B cell (primary cell): ENCODE data around the gene RNLS. TPM values are rescaled to one million over a fixed set of nuclear protein-coding genes. Genes with fewer than 3 reads are reported as not detected.

ENCODE experiments used
- ATAC-seq: fragments of 200-7000 bp; cut with Tn5 transposase; one replicate; pipeline ENCODE4 v1.10.0; 2021; ENCODE audit warnings: low read depth, mild to moderate bottlenecking, moderate number of reproducible peaks, moderate library complexity
- CTCF ChIA-PET: fragments of 350-600 bp; sonication (Branson Sonifier 250); formaldehyde crosslinking; loops from one replicate; lab custom pipeline; 2021; ENCODE audit warnings: antibody characterized with exemption, inconsistent platforms; lab: Charles Lee
- POLR2A ChIA-PET: fragments of 350-600 bp; sonication (Branson Sonifier 250); formaldehyde crosslinking; loops from one replicate; lab custom pipeline; 2021; ENCODE audit warnings: antibody characterized with exemption; lab: Charles Lee
- DNase-seq: peaks from one replicate; pipeline ENCODE4 v3.0.0; 2013
- H2AFZ ChIP-seq: 2 replicates; pipeline ENCODE4 v1.6.1; 2012; ENCODE audit warnings: mild to moderate bottlenecking, low read depth, low read length; ENCODE audit not compliant: insufficient read depth, poor library complexity, severe bottlenecking
- H3K27ac ChIP-seq, 2 donors: 1 replicate in 1 of 2; 2 replicates in 1 of 2; pipeline ENCODE4 v1.5.1; 2012 to 2013; ENCODE audit warnings: low read length in 2 of 2, mild to moderate bottlenecking in 2 of 2, moderate library complexity in 1 of 2
- H3K27me3 ChIP-seq, 4 experiments: fragments of 200-600 bp in 1 of 4; sonication (generic) in 1 of 4; replicated peaks in 1 of 4; 1 replicate in 2 of 4; 2 replicates in 2 of 4; pipeline versions ENCODE4 v1.6.1 to v1.7.0; 2013 to 2016; ENCODE audit warnings: low read length in 3 of 4, mild to moderate bottlenecking in 2 of 4, mixed read lengths in 1 of 4, moderate library complexity in 1 of 4; ENCODE audit not compliant: insufficient read depth in 4 of 4, control insufficient read depth in 3 of 4; ENCODE audit errors: control extremely low read depth in 1 of 4
- H3K36me3 ChIP-seq, 2 experiments: replicated peaks in 1 of 2; 1 replicate in 1 of 2; 2 replicates in 1 of 2; pipeline versions ENCODE4 v1.6.1 to v1.7.1; 2013; ENCODE audit warnings: low read length in 1 of 2; ENCODE audit not compliant: insufficient read depth in 2 of 2, control insufficient read depth in 1 of 2; ENCODE audit errors: control extremely low read depth in 1 of 2, extremely low read depth in 1 of 2
- H3K4me1 ChIP-seq, 2 donors: fragments of 200-600 bp in 1 of 2; sonication (generic) in 1 of 2; 1 replicate in 1 of 2; 2 replicates in 1 of 2; pipeline versions ENCODE4 v1.5.1 to v1.6.1; 2013 to 2017; ENCODE audit warnings: low read length in 2 of 2; ENCODE audit not compliant: control insufficient read depth in 2 of 2, insufficient read depth in 2 of 2
- H3K4me2 ChIP-seq: replicated peaks from 2 replicates; pipeline ENCODE3; 2012; ENCODE audit warnings: mild to moderate bottlenecking, low read depth, low read length; ENCODE audit not compliant: poor library complexity, severe bottlenecking
- H3K4me3 ChIP-seq, 5 experiments: fragments of 200-600 bp in 1 of 5; sonication (generic) in 1 of 5; 1 replicate in 3 of 5; 2 replicates in 2 of 5; pipeline versions ENCODE4 v1.5.1 to v1.7.0; 2011 to 2016; ENCODE audit warnings: low read length in 4 of 5, mild to moderate bottlenecking in 4 of 5, low read depth in 2 of 5, control low read depth in 1 of 5, moderate library complexity in 1 of 5; ENCODE audit not compliant: insufficient read depth in 1 of 5; ENCODE audit errors: control extremely low read depth in 1 of 5, extremely low read depth in 1 of 5
- H3K79me2 ChIP-seq: fragments of 200-600 bp; sonication (generic); one replicate; pipeline ENCODE4 v1.6.0; 2016; ENCODE audit warnings: low read length; ENCODE audit not compliant: control insufficient read depth, insufficient read depth
- H3K9ac ChIP-seq: fragments of 200-600 bp; sonication (generic); 2 replicates; pipeline ENCODE4 v1.6.1; 2017; ENCODE audit warnings: mild to moderate bottlenecking, low read length, moderate library complexity
- H3K9me3 ChIP-seq, 3 donors: one replicate each; pipeline versions ENCODE4 v1.6.1 to v1.7.1; 2013; ENCODE audit warnings: low read length in 2 of 3; ENCODE audit not compliant: control insufficient read depth in 2 of 3, insufficient read depth in 1 of 3; ENCODE audit errors: control extremely low read depth in 1 of 3
- H4K20me1 ChIP-seq: 2 replicates; pipeline ENCODE4 v1.6.0; 2012; ENCODE audit warnings: mild to moderate bottlenecking, low read length; ENCODE audit not compliant: insufficient read depth, control insufficient read depth, poor library complexity, severe bottlenecking
- H3K27ac Mint-ChIP-seq: one replicate; pipeline ENCODE4 v1.8.0; 2021; ENCODE audit warnings: mixed read lengths
- H3K27me3 Mint-ChIP-seq: one replicate; pipeline ENCODE4 v1.8.0; 2021; ENCODE audit warnings: mixed read lengths
- H3K4me1 Mint-ChIP-seq: one replicate; pipeline ENCODE4 v1.8.0; 2021; ENCODE audit warnings: mixed read lengths
- H3K4me3 Mint-ChIP-seq: one replicate; pipeline ENCODE4 v1.8.0; 2021; ENCODE audit warnings: mixed read lengths
- H3K9me3 Mint-ChIP-seq: one replicate; pipeline ENCODE4 v1.8.0; 2022; ENCODE audit warnings: mixed read lengths; ENCODE audit not compliant: insufficient read depth
- EZH2 ChIP-seq: IDR thresholded peaks from 2 replicates; pipeline ENCODE4 v1.6.1; 2012; ENCODE audit warnings: borderline replicate concordance, low read depth, mild to moderate bottlenecking, moderate library complexity, low read length; ENCODE audit not compliant: insufficient read depth, poor library complexity, severe bottlenecking
- WGBS: methylation state at CpG from one replicate; pipeline ENCODE4 v1.1.5; 2013; ENCODE audit warnings: missing lambda C conversion rate; ENCODE audit not compliant: insufficient coverage; 5-methylcytosine and 5-hydroxymethylcytosine counted together
- intact Hi-C: fragments of 100-400 bp; cut with micrococcal nuclease; formaldehyde crosslinking; loops from one replicate; pipeline ENCODE4 v1.10.0; 2022
- polyA plus RNA-seq: library from polyadenylated mRNA; depleted of rRNA; stranded (reverse); fragments of >200 nt; gene quantifications from 2 replicates; pipeline ENCODE4 v1.2.3, GENCODE V29; 2012
- total RNA-seq, 2 donors: library from RNA; stranded (reverse); fragments of 120-200 nt in 1 of 2; gene quantifications; 1 replicate in 1 of 2; 2 replicates in 1 of 2; pipeline versions ENCODE4 v1.2.3 to v1.2.4, GENCODE V29; 2013 to 2022
- TF ChIP-seq, protein P1 (sequence below): fragments of 200-600 bp; IDR thresholded peaks from one replicate; pipeline ENCODE4 v1.8.0; 2022; ENCODE audit warnings: antibody characterized with exemption, mild to moderate bottlenecking

Gene RNLS
- total and polyA plus RNA-seq, 2 donors (not counting 1 experiment from before 2014, with no cell fraction given) = 3.5 to 7.5 TPM

DNA sequence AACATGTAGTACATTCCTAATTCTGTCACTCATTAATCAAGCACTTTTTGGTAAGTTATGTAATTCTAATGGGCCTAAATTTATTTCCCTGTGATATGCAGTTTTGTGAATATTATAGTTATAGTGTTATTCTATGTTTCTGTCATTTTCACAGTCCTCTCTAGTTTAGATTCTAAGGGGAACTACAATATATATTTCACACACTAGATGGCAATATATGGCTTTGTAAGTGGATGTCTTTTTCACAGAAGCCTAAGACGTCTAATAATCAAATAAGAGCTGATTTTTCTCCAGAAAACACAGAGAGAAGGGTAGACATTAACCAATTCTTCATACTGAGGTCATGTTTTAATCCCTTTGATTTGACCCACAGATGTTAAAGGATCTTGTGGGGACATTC is 18.0 kb downstream of the RNLS start:
- ATAC-seq (no peak), DNase-seq (peak; percentile 36)
- H3K9me3 ChIP-seq = no peaks in the 10 kb centered on the region

DNA sequence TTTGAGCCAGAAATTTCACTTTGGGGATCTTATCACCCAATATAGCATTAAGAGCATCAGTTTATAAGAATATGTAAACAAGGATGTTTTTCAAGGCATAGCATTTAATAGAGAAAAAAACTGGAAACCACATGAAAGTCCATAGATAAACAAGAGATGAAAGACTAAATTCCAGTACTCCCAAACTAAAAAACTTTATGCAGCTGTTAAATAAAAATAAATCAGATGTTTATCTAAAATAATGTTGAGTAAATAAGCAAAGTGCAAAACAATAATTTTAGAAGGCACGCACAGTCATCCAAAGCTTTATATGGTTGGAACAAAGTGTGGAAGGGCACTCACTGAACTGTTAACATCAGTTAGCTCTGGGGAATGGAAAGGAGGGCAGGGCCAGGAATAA is 21.0 kb downstream of the RNLS start:
- POLR2A ChIA-PET = no interaction called here
- no peaks in the 10 kb centered on the region for H3K36me3 ChIP-seq
- no peak overlapping the region for H3K4me2 ChIP-seq
- Mint-ChIP-seq H3K4me1 (no peaks in the 10 kb centered on the region), H3K27me3 (no peaks in the 10 kb centered on the region), H3K27ac (no peak overlapping the region), H3K4me3 (no peak overlapping the region), H3K9me3 (no peaks in the 10 kb centered on the region)
- DNase-seq (no peak), ATAC-seq (no peak)
- H2AFZ ChIP-seq = no peak overlapping the region
- no peak overlapping the region for H3K4me3 ChIP-seq
- H3K27me3 ChIP-seq = no peaks in the 10 kb centered on the region
- H3K27ac ChIP-seq = no peak overlapping the region
- H3K9ac ChIP-seq = no peak overlapping the region
- 100% methylated on average over 1 of the region's 1 CpG for WGBS
- H3K79me2 ChIP-seq = no peaks in the 10 kb centered on the region
- no peaks in the 10 kb centered on the region for H3K4me1 ChIP-seq
- no peaks in the 10 kb centered on the region for H3K9me3 ChIP-seq
- intact Hi-C loops = no loop called here
- CTCF ChIA-PET = interaction anchor here (0.6 to 1.6 kb wide), 4 partner anchors 12 to 369 kb away, joined by 3 to 4 read pairs (median 4); no protein-coding TSS in a partner anchor
- TF ChIP-seq, protein P1, sequence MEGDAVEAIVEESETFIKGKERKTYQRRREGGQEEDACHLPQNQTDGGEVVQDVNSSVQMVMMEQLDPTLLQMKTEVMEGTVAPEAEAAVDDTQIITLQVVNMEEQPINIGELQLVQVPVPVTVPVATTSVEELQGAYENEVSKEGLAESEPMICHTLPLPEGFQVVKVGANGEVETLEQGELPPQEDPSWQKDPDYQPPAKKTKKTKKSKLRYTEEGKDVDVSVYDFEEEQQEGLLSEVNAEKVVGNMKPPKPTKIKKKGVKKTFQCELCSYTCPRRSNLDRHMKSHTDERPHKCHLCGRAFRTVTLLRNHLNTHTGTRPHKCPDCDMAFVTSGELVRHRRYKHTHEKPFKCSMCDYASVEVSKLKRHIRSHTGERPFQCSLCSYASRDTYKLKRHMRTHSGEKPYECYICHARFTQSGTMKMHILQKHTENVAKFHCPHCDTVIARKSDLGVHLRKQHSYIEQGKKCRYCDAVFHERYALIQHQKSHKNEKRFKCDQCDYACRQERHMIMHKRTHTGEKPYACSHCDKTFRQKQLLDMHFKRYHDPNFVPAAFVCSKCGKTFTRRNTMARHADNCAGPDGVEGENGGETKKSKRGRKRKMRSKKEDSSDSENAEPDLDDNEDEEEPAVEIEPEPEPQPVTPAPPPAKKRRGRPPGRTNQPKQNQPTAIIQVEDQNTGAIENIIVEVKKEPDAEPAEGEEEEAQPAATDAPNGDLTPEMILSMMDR = no peak
- no peak for TF ChIP-seq EZH2
- H4K20me1 ChIP-seq = no peaks in the 10 kb centered on the region

More for the DNA sequence above, 18.0 kb downstream of the RNLS start:
- intact Hi-C loops = no loop called here
- H3K79me2 ChIP-seq = no peaks in the 10 kb centered on the region
- no peak overlapping the region for H3K4me3 ChIP-seq
- Mint-ChIP-seq H3K27ac (no peak overlapping the region), H3K4me1 (no peaks in the 10 kb centered on the region), H3K4me3 (no peak overlapping the region), H3K27me3 (no peaks in the 10 kb centered on the region), H3K9me3 (no peaks in the 10 kb centered on the region)
- POLR2A ChIA-PET = no interaction called here
- H4K20me1 ChIP-seq = no peaks in the 10 kb centered on the region
- H3K4me1 ChIP-seq = no peaks in the 10 kb centered on the region
- CTCF ChIA-PET = interaction anchor here (0.8 to 2.4 kb wide), 13 partner anchors 9 to 715 kb away, joined by 3 to 10 read pairs (median 4); partner anchors contain the start of gene RNLS
- H3K36me3 ChIP-seq = no peaks in the 10 kb centered on the region
- H3K4me2 ChIP-seq = no peak overlapping the region
- H3K27ac ChIP-seq = no peak overlapping the region
- no CpG with 5 or more reads among the region's 1 CpG for WGBS
- TF ChIP-seq, protein P1 = peak; percentile 55
- no peak for TF ChIP-seq EZH2
- no peak overlapping the region for H3K9ac ChIP-seq
- H3K27me3 ChIP-seq = no peaks in the 10 kb centered on the region
- H2AFZ ChIP-seq = no peak overlapping the region
